Measurements from ENCODE around the gene LRFN3.
A peak's percentile ranks its signal among the peaks of the same experiment; 100 is the strongest.
"Not testable (repeated sequence)": the region's sequence is repeated elsewhere in the genome, so short reads cannot be mapped to it uniquely, and the experiment has no call there.

The LRFN3 gene, protein sequence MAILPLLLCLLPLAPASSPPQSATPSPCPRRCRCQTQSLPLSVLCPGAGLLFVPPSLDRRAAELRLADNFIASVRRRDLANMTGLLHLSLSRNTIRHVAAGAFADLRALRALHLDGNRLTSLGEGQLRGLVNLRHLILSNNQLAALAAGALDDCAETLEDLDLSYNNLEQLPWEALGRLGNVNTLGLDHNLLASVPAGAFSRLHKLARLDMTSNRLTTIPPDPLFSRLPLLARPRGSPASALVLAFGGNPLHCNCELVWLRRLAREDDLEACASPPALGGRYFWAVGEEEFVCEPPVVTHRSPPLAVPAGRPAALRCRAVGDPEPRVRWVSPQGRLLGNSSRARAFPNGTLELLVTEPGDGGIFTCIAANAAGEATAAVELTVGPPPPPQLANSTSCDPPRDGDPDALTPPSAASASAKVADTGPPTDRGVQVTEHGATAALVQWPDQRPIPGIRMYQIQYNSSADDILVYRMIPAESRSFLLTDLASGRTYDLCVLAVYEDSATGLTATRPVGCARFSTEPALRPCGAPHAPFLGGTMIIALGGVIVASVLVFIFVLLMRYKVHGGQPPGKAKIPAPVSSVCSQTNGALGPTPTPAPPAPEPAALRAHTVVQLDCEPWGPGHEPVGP
- long read RNA-seq, donor 1, partial matches to known transcripts: 0 of 1 reads
- long read RNA-seq, donor 1, other reads (novel, unspliced or antisense): 0 of 1 reads
- long read RNA-seq, donor 2, transcript LRFN3-201 (3 exons, 2,513 nt): major isoform, 6 of 11 reads
- long read RNA-seq, donor 2, partial matches to known transcripts: 5 of 11 reads
- long read RNA-seq, donor 2, other reads (novel, unspliced or antisense): 0 of 11 reads
- long read RNA-seq, donor 3, partial matches to known transcripts: 0 of 1 reads
- long read RNA-seq, donor 3, other reads (novel, unspliced or antisense): 0 of 1 reads
- long read RNA-seq, donor 4, partial matches to known transcripts: 6 of 8 reads
- long read RNA-seq, donor 4, other reads (novel, unspliced or antisense): 0 of 8 reads
- long read RNA-seq, donor 5, partial matches to known transcripts: 5 of 6 reads
- long read RNA-seq, donor 5, other reads (novel, unspliced or antisense): 0 of 6 reads
- long read RNA-seq, donor 6, partial matches to known transcripts: 13 of 14 reads
- long read RNA-seq, donor 6, other reads (novel, unspliced or antisense): 0 of 14 reads
- long read RNA-seq, donor 7: 0 reads
- long read RNA-seq, donor 8, transcript LRFN3-201 (3 exons, 2,513 nt): major isoform, 6 of 6 reads
- long read RNA-seq, donor 8, partial matches to known transcripts: 0 of 6 reads
- long read RNA-seq, donor 8, other reads (novel, unspliced or antisense): 0 of 6 reads

- DNase-seq: peak; percentile 63
Observed at GRCh38 chr19:35935911-35936737, at the start of gene LRFN3. LRFN3 (plus strand) TSS chr19:35936374; CDS start chr19:35939426, 3,052 bp downstream.

DNA sequence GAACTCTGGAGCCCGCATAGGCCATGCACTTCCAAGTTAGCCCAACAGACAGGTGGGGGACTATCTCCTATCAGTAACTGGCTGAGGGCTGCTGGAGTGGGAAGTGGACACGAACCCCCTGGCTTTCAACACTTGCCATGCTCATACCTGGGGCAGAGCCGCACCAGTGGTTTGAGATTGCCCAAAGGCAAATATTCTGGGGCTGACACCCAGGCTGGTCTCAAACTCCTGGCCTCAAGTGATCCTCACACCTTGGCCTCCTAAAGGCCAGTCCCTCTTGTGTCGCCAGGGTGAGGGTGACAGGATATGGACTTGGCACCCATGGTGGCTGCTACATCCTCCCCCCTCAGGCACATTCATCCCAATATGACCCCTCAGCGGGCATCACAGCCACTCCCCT, 49.0 kb upstream of the LRFN3 start:
- DNase-seq: no peak

DNA sequence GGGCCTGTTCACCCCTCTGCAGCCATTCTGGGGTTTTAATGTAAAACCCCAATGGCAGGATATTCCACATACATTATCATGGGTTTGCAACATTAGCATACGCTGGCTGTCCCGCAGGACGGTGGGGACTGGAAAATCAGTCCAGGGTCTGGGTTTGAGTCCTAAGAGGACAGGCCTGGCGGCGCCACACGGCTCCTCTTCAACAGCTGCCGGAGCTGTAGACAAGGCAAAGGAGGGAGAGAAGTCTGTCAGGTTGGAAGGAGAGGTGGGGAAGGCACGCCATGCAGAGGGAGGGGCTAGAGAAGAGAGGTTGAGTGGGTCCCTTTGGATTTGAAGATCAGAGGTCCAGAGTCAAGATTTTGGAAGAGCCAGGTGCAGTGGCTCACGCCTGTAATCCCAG, 47.8 kb upstream of the LRFN3 start:
- DNase-seq: no peak

- DNase-seq: no peak
Observed at GRCh38 chr19:35889370-35890112, 46.6 kb upstream of the LRFN3 start.

- DNase-seq: no peak
Observed at GRCh38 chr19:35890113-35890650, 46.0 kb upstream of the LRFN3 start.

GRCh38 chr19:35891819-35892218, 44.4 kb upstream of the LRFN3 start:
- not testable (repeated sequence) for DNase-seq

DNA sequence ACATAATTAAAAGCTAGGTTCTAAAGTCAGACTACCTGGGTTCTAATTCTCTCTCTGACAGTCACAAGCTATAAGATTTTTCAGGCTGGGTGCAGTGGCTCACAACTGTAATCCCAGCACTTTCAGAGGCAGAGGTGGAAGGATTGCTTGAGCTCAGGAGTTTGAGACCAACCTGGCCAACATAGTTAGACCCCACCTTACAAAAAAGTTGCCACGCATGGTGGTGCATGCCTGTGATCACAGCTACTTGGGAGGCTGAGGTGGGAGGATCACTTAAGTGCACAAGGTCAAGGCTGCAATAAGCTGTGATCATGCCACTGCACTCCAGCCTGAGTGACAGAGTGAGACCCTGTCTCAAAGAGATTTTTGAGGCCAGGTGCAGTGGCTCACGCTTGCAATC, 41.8 kb upstream of the LRFN3 start:
- no peak for DNase-seq

GRCh38 chr19:35895911-35896642, 40.1 kb upstream of the LRFN3 start:
- DNase-seq: no peak

GRCh38 chr19:35896643-35897040, 39.5 kb upstream of the LRFN3 start:
- no peak for DNase-seq

GRCh38 chr19:35897706-35898451, 38.3 kb upstream of the LRFN3 start:
- no peak for DNase-seq

- DNase-seq: no peak
Observed at GRCh38 chr19:35898499-35898809, 37.7 kb upstream of the LRFN3 start.

DNA sequence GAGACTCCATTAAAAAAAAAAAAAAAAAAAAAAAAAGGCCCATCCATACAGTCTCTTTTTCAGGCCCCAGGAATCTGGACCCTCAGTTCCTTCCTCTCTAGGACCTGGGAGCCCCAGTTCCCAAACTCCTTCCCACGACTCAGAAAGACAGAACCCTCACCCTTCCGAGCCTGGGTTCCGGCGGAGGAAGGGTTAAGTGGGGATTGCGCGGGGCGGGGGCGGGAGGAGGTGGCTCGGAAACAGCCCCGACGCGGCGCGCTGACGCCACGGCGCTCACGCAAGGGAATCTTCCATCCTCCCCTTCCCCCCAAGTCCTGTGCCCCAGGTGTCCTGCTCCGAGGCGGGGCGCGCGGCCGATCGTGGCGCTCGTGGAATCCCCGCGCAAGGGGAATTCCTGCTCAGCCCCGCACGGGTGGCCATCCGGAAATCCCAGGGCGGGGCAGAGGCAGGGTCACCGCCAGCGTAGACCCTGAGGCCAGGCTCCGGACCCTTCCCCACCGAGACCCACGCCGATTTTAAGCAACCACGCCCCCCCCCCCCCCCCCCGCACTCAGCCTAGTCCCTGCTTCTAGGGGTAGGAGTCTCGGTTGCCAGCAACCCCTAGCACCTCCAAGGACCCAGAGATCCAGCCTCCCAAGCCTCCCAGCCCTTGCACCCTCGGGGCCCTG, 36.5 kb upstream of the LRFN3 start:
- DNase-seq: peak; percentile 82

DNA sequence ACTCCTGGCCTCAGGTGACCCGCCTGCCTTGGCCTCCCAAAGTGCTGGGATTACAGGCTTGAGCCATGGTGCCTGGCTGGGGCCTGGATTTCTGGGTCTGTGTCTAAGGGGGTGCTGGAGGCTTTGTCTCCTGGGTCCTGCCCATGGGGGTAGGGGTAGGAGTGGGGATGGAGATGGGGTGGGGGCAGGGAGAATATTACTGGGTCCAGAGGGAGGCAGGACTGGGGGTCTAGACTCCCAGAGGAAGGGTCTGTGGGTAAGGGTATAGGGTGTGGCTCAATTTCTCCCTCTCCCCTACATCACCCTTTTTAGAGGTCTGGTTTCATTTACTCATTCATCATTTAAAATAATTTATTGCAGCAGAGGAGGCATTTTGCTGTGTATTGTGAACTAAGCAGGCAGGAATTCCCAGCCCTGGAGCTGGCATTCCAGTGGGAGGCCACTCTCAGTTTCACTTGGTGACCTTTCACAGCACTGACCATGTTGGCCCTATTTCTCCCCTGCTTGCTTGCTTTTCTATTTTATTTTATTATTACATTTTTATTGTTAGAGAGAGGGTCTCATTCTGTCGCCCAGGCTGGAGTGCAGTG, 35.0 kb upstream of the LRFN3 start:
- DNase-seq: peak; percentile 7

DNA sequence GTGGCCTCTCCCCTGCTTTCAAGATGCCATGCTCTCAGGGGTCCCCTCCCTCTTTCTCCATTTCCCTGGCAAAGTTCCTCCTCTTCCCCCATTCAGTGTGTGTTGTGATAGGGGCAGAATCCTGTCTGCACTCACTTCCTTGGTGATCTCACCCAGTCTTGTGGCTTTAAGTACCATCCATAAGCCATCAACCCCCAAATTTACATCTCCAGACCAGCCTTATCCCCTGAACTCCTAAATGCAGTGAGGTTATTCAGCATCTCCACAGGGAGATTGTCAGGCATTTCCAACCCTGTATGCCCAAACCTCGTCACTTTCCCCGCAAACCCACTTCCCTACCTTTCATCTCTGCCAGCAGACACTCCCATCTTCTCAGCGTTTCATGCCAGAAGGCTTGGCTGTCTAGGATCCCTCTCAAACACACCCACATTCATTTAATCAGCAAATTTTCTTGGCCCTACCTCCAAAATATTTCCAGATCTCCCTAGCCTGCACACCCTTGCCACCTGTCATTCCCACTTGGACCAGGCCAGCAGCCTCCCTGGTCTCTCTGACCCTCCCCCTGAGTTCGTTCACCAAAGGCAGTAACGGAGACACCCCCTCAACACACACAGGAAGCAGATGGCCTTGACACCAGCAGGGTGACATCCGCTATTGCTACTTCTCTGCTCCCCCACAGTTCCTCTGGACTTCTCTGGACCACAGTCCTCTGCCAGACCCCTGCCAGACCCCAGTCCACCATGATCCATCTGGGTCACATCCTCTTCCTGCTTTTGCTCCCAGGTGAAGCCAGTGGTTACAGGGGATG, 34.1 kb upstream of the LRFN3 start, which contains the start of gene HCST:
TSS of gene HCST (plus strand) at position 676 of the 808 bp plus-strand sequence. CDS start at position 741, 65 bp downstream.
- no peak for DNase-seq

DNA sequence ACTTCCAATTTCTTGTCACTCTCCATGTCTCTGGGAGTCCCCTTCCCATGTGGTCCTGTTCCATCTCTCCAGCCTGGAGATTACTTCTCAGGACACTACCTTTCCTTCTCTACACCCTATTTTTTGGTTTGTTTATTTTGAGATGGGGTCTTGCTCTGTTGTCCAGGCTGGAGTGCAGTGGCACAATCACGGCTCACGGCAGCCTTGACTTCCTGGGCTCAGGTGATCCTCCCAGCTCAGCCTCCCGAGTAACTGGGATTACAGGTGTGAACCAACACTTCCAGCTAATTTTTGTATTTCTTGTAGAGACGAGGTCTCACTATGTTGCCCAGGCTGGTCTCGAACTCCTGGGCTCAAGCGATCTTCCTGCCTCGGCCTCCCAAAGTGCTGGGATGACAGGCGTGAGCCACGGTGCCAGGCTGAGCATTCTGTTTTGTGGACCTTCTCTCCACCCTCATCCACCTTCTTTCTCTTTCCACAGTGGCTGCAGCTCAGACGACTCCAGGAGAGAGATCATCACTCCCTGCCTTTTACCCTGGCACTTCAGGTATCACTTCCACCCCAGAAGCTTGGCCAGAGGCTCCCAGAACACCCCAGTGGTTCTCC, 33.2 kb upstream of the LRFN3 start:
- DNase-seq: no peak

GRCh38 chr19:35903550-35904179, 32.5 kb upstream of the LRFN3 start:
- DNase-seq: peak; percentile 45

Data from right kidney (tissue), 9 donors.